Measurements from ENCODE around the gene TIFAB. TPM values are rescaled to one million over a fixed set of nuclear protein-coding genes. Genes with fewer than 3 reads are reported as not detected.
"Not testable (repeated sequence)": the region's sequence is repeated elsewhere in the genome, so short reads cannot be mapped to it uniquely, and the experiment has no call there.

The TIFAB gene
- polyA plus RNA-seq: under 1 TPM in 2 of 3 donors, not detected in 1; 0.03 to 0.07 TPM

GRCh38 chr5:135452321-135453030 is at the start of gene TIFAB:
Gene TIFAB, minus strand, starts transcription at chr5:135452351. Its CDS starts 2,412 bp downstream, at chr5:135449939.
- no peaks in the 10 kb centered on the region for H3K36me3 Mint-ChIP-seq
- no peaks in the 10 kb centered on the region for H3K9me3 Mint-ChIP-seq
- no peak for DNase-seq
- H3K4me3 Mint-ChIP-seq: no peak within 1 kb of the TSS
- peaks cover 3 to 4% (median 3%) of the 10 kb centered on the region in 3 donors for H3K27me3 Mint-ChIP-seq (ENCODE audit: low read depth in 3 of 3)
- H3K27ac Mint-ChIP-seq: no peak within 1 kb of the TSS
- no peaks in the 10 kb centered on the region for H3K4me1 Mint-ChIP-seq

- Mint-ChIP-seq H3K27ac (no peak overlapping the region), H3K4me1 (no peaks in the 10 kb centered on the region), H3K4me3 (no peak overlapping the region), H3K9me3 (no peaks in the 10 kb centered on the region), H3K36me3 (no peaks in the 10 kb centered on the region), H3K27me3 (ENCODE audit: low read depth in 3 of 3) (peaks cover 4 to 9% (median 6%) of the 10 kb centered on the region in 3 donors)
- DNase-seq: no peak
Observed at GRCh38 chr5:135498637-135498995, 46.5 kb upstream of the TIFAB start.

GRCh38 chr5:135497971-135498636 is 46.0 kb upstream of the TIFAB start:
- Mint-ChIP-seq H3K9me3 (no peaks in the 10 kb centered on the region), H3K4me1 (no peaks in the 10 kb centered on the region), H3K36me3 (no peaks in the 10 kb centered on the region), H3K4me3 (no peak overlapping the region), H3K27ac (no peak overlapping the region), H3K27me3 (ENCODE audit: low read depth in 3 of 3) (peaks cover 4 to 10% (median 6%) of the 10 kb centered on the region in 3 donors)
- DNase-seq: no peak

- not testable (repeated sequence) for H3K36me3 Mint-ChIP-seq, H3K4me1 Mint-ChIP-seq, DNase-seq, H3K27ac Mint-ChIP-seq, H3K9me3 Mint-ChIP-seq, H3K4me3 Mint-ChIP-seq
- H3K27me3 Mint-ChIP-seq (ENCODE audit: low read depth in 3 of 3): peaks cover 6 to 18% (median 15%) of the 10 kb centered on the region in 3 donors
Observed at GRCh38 chr5:135495531-135495930, 43.4 kb upstream of the TIFAB start.

- Mint-ChIP-seq H3K27me3 (ENCODE audit: low read depth in 3 of 3) (peaks cover 6 to 23% (median 16%) of the 10 kb centered on the region in 3 donors), H3K36me3 (no peaks in the 10 kb centered on the region), H3K9me3 (no peaks in the 10 kb centered on the region), H3K27ac (no peak overlapping the region), H3K4me3 (no peak overlapping the region), H3K4me1 (no peaks in the 10 kb centered on the region)
- DNase-seq: no peak
Observed at GRCh38 chr5:135494196-135494595, 42.0 kb upstream of the TIFAB start.

GRCh38 chr5:135493406-135494180 is 41.4 kb upstream of the TIFAB start:
- H3K4me1 Mint-ChIP-seq: no peaks in the 10 kb centered on the region
- no peaks in the 10 kb centered on the region for H3K36me3 Mint-ChIP-seq
- no peak overlapping the region for H3K4me3 Mint-ChIP-seq
- no peak for DNase-seq
- H3K27me3 Mint-ChIP-seq (ENCODE audit: low read depth in 3 of 3): peaks cover 7 to 23% (median 16%) of the 10 kb centered on the region in 3 donors
- H3K27ac Mint-ChIP-seq: no peak overlapping the region
- no peaks in the 10 kb centered on the region for H3K9me3 Mint-ChIP-seq

GRCh38 chr5:135492319-135492626 is 40.1 kb upstream of the TIFAB start:
- no peaks in the 10 kb centered on the region for H3K36me3 Mint-ChIP-seq
- no peak overlapping the region for H3K27ac Mint-ChIP-seq
- no peak for DNase-seq
- H3K4me3 Mint-ChIP-seq: no peak overlapping the region
- H3K9me3 Mint-ChIP-seq: no peaks in the 10 kb centered on the region
- H3K4me1 Mint-ChIP-seq: no peaks in the 10 kb centered on the region
- H3K27me3 Mint-ChIP-seq (ENCODE audit: low read depth in 3 of 3): peaks cover 12 to 30% (median 19%) of the 10 kb centered on the region in 3 donors

GRCh38 chr5:135491552-135492318 is 39.6 kb upstream of the TIFAB start:
- Mint-ChIP-seq H3K4me1 (no peaks in the 10 kb centered on the region), H3K27ac (no peak overlapping the region), H3K4me3 (no peak overlapping the region), H3K36me3 (no peaks in the 10 kb centered on the region), H3K9me3 (peaks cover 0 to 2% (median 0%) of the 10 kb centered on the region in 6 donors), H3K27me3 (ENCODE audit: low read depth in 3 of 3) (peaks cover 12 to 28% (median 19%) of the 10 kb centered on the region in 3 donors)
- DNase-seq: no peak

GRCh38 chr5:135491038-135491551 is 38.9 kb upstream of the TIFAB start:
- no peak overlapping the region for H3K27ac Mint-ChIP-seq
- H3K4me3 Mint-ChIP-seq: no peak overlapping the region
- H3K9me3 Mint-ChIP-seq: peaks cover 0 to 2% (median 0%) of the 10 kb centered on the region in 6 donors
- no peaks in the 10 kb centered on the region for H3K36me3 Mint-ChIP-seq
- H3K27me3 Mint-ChIP-seq (ENCODE audit: low read depth in 3 of 3): peaks cover 12 to 28% (median 19%) of the 10 kb centered on the region in 3 donors
- no peaks in the 10 kb centered on the region for H3K4me1 Mint-ChIP-seq
- DNase-seq: no peak

GRCh38 chr5:135490245-135491037 is 38.3 kb upstream of the TIFAB start:
- Mint-ChIP-seq H3K27ac (no peak overlapping the region), H3K27me3 (ENCODE audit: low read depth in 3 of 3) (peaks cover 11 to 27% (median 19%) of the 10 kb centered on the region in 3 donors), H3K4me3 (no peak overlapping the region), H3K4me1 (no peaks in the 10 kb centered on the region), H3K9me3 (peaks cover 0 to 2% (median 0%) of the 10 kb centered on the region in 6 donors), H3K36me3 (no peaks in the 10 kb centered on the region)
- no peak for DNase-seq

- DNase-seq: no peak
- no peak overlapping the region for H3K4me3 Mint-ChIP-seq
- H3K27me3 Mint-ChIP-seq (ENCODE audit: low read depth in 3 of 3): peaks cover 8 to 29% (median 19%) of the 10 kb centered on the region in 3 donors
- no peaks in the 10 kb centered on the region for H3K4me1 Mint-ChIP-seq
- peaks cover 0 to 2% (median 0%) of the 10 kb centered on the region in 6 donors for H3K9me3 Mint-ChIP-seq
- H3K27ac Mint-ChIP-seq: no peak overlapping the region
- no peaks in the 10 kb centered on the region for H3K36me3 Mint-ChIP-seq
Observed at GRCh38 chr5:135489466-135490244, 37.5 kb upstream of the TIFAB start.

- Mint-ChIP-seq H3K27ac (no peak overlapping the region), H3K36me3 (no peaks in the 10 kb centered on the region), H3K9me3 (peaks cover 0 to 2% (median 0%) of the 10 kb centered on the region in 6 donors), H3K27me3 (ENCODE audit: low read depth in 3 of 3) (peaks cover 8 to 27% (median 19%) of the 10 kb centered on the region in 3 donors), H3K4me3 (no peak overlapping the region), H3K4me1 (no peaks in the 10 kb centered on the region)
- no peak for DNase-seq
Observed at GRCh38 chr5:135488727-135489465, 36.7 kb upstream of the TIFAB start.
